Hematopoietic multipotent progenitor cell treated with erythropoietin and hydrocortisone succinate and interleukin-3 and kit ligand, for 8 days (in vitro differentiated cells): ENCODE measurements around the gene EIF4EBP2.

Source experiments
- DNase-seq: peaks from one replicate; pipeline ENCODE4 v3.0.0-alpha.2; 2015

Gene EIF4EBP2

GRCh38 chr10:70433581-70434280 is 29.8 kb downstream of the EIF4EBP2 start:
- DNase-seq = no peak

- no peak for DNase-seq
Observed at GRCh38 chr10:70435241-70436085, 31.5 kb downstream of the EIF4EBP2 start.

- no peak for DNase-seq
Observed at GRCh38 chr10:70437721-70438120, 33.8 kb downstream of the EIF4EBP2 start.

GRCh38 chr10:70440296-70441160 is 36.6 kb downstream of the EIF4EBP2 start:
- no peak for DNase-seq

GRCh38 chr10:70441161-70441894 is 37.4 kb downstream of the EIF4EBP2 start, which contains the start of gene NODAL:
NODAL (minus strand) TSS chr10:70441681; CDS start chr10:70441667, 14 bp downstream.
- no peak for DNase-seq

- no peak for DNase-seq
Observed at GRCh38 chr10:70441895-70442309, 38.0 kb downstream of the EIF4EBP2 start.

GRCh38 chr10:70442332-70442988 is 38.5 kb downstream of the EIF4EBP2 start:
- DNase-seq = no peak

- DNase-seq = no peak
Observed at GRCh38 chr10:70444744-70445143, 40.8 kb downstream of the EIF4EBP2 start.

- no peak for DNase-seq
Observed at GRCh38 chr10:70445718-70446657, 42.0 kb downstream of the EIF4EBP2 start.

- no peak for DNase-seq
Observed at GRCh38 chr10:70448236-70448635, 44.3 kb downstream of the EIF4EBP2 start.

- DNase-seq = no peak
Observed at GRCh38 chr10:70455213-70455630, 51.3 kb downstream of the EIF4EBP2 start.

GRCh38 chr10:70456164-70456563 is 52.2 kb downstream of the EIF4EBP2 start:
- no peak for DNase-seq

GRCh38 chr10:70457759-70458305 is 53.9 kb downstream of the EIF4EBP2 start:
- no peak for DNase-seq

GRCh38 chr10:70458329-70459060 is 54.5 kb downstream of the EIF4EBP2 start:
- DNase-seq = peak; percentile 10

- no peak for DNase-seq
Observed at GRCh38 chr10:70459061-70459773, 55.3 kb downstream of the EIF4EBP2 start.

- no peak for DNase-seq
Observed at GRCh38 chr10:70459774-70460490, 56.0 kb downstream of the EIF4EBP2 start.

- DNase-seq = peak; percentile 48
Observed at GRCh38 chr10:70461397-70462348, 57.7 kb downstream of the EIF4EBP2 start.
